ENCODE results near the gene TSPAN16.
"Not testable (repeated sequence)": the region's sequence is repeated elsewhere in the genome, so short reads cannot be mapped to it uniquely, and the experiment has no call there.

TSPAN16 gene

DNA sequence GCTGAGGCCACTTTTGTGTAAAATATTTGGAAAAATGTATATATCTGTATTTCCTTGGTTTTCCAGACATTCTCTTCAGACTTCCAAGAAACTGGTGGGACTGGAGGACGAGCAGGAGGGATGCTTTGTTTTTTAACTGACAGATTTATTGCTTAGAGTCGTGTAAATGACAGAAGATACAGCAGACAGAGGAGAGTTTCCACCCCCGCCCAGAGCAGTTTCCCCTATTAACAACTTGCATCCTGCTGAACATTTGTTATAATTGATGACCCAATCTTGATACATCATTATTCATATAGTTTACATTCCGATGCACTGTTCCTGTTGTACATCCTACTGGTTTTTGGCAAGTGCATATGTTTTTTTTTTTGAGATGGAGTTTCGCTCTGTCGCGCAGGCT lies 26.6 kb upstream of the TSPAN16 start:
- FAIRE-seq, result no peak

DNA sequence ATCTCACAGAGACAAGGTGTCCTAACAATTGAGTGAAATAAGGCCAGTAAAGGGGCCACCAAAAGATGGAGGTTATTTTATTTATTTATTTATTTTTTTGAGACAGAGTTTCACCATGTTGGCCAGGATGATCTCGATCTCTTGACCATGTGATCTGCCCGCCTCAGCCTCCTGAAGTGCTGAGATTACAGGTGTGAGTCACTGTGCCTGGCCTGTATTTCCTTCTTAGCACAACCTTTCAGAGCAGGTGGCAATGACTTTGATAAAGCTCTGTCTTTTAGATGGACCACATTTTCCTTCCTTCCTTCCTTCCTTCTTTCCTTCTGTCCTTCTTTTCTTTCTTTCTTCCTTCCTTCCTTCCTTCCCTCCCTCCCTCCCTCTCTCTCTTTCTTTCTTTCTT lies 22.7 kb upstream of the TSPAN16 start:
- no peak for FAIRE-seq

DNA sequence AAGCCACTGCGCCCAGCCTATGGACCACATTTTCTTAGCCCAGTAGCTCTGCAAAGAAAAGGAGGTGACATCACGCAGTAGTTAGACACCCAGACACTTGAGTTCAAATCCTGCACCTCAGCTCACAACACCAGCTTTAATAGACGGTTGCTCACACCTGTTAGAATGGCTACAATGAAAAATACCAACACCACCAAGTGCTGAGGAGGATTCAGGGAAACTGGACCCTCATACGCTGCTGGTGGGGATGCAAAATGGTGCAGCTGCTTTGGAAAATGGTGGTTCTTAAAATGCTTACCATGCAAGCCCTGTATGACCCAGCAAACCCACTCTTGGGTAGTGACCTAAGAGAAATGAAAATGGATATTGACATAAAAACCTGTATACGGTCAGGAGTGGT lies 22.0 kb upstream of the TSPAN16 start:
- FAIRE-seq, result no peak

DNA sequence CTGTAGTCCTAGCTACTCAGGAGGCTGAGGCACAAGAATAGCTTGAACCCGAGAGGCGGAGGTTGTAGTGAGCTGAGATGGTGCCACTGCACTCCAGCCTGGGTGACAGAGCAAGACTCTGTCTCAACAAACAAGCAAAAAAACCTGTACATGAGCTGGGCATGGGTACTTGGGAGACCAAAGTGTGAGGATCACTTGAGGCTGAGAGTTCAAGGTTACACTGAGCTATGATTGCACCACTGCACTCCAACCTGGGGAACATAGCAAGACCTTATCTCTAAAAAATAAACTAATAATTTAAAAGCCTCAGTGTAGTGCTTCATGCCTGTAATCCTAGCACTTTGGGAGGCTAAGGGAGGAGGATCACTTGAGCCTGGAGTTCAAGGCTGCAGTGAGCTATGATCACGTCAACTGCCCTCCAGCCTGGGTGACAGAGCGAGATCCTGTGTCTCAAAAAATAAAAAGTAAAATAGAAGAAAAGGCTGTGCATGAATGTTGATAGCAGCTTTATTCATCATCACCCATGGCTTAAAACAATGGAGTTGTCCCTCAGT lies 21.4 kb upstream of the TSPAN16 start:
- FAIRE-seq, result no peak

DNA sequence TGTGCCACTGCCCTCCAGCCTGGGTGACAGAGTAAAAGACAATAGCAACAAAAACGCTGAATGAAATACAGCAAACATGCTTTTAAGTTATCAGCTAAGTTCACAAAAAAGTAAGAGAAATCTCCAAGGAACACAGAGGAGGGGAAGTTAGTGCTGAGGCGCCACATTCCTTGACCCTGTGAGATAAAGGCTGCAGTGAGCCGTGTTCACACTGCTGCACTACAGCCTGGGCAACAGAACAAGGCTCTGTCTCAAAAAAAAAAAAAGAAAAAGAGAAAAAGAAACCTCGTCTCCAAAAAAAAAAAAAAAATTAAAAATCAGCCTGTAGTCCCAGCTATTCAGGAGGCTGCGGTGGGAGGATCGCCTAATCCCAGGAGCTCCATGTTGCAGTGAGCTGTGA lies 17.3 kb upstream of the TSPAN16 start:
- no peak for FAIRE-seq

DNA sequence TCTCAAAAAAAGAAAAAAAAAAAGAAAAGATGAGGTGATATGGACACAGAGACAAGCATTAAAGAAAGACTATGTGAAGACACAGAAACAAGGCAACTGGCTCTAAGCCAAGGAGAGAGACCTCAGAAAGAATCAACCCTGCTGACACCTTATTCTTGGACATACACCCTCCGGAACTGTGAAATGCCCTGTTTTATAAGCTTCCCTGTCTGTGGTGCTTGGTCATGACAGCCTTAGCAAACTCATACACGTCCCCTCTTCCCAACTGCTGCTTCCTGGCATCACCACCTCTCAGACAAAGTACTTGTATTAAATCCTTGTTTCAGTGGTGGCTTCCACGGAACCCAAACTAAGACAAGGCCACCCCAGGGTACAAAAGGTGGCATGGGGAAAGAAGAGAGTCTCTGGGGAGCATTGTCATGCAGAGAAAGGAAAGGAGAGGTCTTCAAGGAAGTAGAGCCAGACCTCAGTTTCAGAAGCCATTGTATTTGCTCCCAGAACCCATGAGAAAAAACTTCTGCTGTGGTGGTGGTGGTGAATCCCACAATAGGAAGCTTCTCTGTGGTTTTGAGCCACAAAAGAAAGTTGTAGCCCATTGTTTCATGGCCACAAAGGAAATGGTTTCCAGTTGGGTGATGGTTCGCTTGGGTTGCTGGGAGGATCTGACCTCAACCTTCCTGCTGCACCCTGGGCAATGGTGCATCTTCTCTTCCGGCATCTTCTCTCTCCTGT lies 16.3 kb upstream of the TSPAN16 start:
- no peak for FAIRE-seq

DNA sequence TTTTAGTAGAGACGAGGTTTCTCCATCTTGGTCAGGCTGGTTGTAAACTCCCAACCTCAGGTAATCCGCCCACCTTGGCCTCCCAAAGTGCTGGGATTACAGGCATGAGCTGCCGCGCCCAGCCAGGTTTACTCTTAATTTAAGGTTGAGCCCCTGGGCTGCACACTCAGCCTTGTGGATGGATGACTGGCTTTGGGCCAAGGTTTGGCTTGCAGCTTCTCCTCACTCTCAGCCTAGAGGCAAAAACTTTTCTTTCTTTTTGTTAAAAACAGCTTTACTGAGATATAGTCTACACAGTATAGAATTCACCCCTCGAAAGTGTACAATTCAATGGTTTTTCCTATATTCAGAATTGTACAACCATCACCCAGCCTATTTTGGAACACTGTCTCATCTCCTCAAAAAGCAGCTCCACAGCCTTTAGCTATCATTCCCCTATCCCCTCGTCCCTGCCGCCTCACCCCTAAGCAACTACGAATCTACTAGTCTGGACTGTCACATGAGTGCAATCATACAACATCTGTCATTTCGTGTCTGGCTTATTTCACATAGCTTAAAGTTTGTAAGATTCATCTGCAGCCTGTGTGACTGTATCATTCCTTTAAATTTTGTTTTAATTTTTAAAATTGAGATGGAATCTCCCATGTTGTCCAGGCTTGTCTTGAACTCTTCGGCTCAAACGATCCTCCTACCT lies 14.5 kb upstream of the TSPAN16 start:
- no peak for FAIRE-seq

DNA sequence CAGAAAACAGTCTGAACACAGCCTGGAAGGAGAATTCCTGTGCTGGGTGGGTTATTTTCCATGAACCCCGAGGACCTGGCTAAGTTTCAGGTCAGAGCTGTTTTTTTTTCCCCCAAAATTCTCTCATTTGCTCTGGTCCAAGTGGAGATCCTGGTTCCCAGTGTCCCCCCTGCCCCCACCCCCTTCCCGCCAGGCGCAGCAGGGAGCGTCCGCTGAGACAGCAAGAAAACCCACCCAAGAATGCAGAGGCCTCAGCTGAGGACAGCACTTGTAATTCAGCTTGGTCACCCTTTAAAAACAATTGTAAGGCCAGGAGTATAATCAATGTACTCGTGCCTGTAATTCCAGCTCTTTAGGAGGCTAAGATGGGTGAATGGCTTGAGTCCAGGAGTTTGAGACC lies 11.4 kb upstream of the TSPAN16 start:
- FAIRE-seq, result no peak

DNA sequence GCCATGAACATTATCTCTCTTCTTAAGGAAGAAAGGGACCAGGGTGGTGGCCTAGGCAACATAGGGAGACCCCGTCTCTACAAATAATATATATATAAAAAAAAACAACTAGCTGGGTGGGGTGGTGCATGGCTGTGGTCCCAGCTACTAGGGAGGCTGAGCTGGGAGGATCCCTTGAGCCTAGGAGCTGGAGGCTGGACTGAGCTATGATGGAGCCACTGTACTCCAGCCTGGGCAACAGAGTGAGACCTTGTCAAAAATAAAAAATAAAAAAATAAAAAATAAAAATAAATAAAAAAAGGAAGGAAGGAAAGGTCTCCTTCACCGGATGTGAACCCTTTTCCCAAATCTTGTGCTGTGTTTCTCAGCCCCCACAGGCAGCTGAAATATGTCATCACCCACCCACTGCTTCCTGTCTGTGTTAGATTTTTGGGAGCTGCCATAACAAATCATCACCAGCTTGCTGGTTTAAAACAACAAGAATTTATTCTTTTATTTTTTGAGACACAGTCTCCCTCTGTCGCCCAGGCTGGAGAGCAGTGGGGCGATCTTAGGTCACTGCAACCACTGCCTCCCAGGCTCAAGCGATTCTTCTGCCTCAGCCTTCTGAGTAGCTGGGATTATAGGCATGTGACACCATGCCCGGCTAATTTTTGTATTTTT lies 9.5 kb upstream of the TSPAN16 start:
- FAIRE-seq, result no peak

DNA sequence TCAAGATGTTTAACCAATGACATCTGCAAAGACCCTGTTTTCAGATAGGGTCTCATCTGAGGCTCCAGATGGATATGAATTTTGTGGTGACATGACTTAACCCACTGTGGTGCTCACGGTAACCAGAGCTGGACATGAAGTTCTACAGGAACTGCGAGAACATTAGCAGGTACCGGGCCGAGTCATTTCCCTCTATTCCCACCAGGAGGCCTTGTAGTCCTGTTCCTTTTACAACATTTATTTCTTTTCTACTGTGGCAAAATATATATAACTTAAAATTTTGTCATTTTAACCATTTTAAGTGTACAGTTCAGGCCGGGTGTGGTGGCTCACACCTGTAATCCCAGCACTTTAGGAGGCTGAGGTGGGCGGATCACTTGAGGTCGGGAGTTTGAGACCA lies 7.6 kb upstream of the TSPAN16 start:
- no peak for FAIRE-seq

DNA sequence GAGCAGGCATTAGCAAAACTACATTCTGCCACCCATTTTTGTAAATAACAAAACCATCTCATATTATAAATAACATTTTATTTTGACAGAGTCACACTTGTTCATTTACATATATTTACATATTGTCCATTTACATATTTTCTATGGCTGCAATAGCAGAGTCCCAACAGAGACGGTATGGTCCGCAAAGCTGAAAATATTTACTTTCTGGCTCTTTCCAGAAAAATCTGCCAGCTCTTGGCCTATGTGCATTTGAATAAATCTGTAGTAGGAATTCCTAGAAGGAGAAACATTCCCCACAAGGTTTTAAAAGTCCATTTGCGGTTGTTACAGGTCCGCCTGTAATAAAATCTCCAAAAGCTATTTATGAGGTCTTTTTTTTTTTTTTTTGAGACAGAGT lies 5.7 kb upstream of the TSPAN16 start:
- FAIRE-seq, result no peak

DNA sequence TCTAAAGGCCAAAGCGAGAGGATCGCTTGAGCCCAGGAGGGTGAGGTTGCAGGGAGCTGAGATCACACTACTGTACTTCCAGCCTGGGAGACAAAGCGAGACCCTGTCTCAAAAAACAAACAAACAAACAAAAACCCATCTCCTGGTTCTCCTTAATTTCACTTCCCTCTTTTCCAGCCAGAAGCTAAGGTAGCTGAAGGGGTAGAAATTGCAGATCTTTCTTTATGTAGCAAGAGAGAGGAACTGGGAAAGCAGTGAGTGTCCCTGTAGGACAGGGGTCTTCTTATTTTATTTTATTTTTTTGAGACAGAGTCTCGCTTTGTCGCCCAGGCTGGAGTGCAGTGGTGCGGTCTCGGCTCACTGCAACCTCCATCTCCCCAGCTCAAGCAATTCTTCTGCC lies 4.5 kb upstream of the TSPAN16 start:
- no peak for FAIRE-seq

DNA sequence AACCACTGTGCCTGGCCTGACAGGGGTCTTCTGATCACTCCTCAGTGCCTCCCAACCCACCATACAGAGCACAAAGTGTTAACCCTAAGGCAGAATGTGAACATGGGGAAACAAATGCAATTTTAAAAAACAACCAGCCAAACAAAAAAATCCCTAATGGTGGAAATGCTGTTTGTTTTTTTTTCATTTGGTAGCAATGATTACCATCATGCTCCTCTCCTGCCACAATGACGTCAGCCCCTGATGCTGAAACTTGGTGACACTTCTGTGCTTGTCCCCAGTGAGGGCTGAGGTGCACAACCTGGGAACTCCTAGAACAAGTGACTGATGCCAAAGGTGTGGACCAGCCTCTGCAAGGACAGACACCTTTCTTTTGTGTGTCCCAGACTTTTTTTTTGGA lies 4.0 kb upstream of the TSPAN16 start:
- FAIRE-seq, result no peak

DNA sequence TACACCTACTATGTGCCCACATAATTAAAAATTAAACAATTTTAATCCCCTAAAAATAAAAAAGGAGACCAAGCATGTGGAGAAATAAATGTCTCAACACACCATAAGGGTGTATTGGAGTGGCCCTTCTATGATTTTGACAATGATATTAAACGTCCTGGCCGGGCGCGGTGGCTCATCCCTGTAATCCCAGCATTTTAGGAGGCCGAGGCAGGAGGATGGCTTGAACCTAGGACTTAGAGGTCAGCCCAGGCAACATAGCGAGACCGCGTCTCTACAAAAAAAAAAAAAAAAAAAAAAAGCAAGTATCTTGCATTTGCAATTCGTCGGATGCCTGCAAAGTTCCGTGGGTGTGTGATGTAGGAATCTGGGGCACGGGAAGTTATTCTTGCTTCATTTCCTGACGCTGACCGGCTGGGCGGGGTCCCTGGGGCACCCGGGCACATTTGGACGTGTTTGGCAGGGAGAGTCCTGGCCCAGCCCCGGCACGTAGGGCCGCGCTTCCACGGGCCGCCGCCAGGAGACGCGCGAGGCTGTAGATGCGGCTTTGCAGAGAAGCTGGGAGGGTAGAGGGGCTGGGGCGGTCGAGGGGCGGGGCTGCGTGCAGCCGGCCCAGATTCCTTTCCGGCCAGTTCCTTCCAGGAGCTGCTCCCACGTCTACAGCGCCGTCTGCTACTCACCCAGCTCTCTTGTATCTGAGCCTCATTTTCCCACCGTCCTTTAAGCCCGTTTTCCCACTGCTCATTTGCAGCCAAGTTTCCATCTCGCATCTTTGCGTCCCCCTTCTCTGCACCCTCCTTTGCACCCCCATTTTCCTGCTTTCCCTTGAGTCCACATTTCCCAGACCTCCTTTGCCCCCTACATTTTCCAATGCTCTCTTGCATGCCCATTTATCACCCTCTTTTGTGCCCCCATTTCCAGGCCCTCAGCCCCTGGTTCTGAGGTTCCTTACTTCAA lies 2.2 kb upstream of the TSPAN16 start:
- FAIRE-seq, result no peak

DNA sequence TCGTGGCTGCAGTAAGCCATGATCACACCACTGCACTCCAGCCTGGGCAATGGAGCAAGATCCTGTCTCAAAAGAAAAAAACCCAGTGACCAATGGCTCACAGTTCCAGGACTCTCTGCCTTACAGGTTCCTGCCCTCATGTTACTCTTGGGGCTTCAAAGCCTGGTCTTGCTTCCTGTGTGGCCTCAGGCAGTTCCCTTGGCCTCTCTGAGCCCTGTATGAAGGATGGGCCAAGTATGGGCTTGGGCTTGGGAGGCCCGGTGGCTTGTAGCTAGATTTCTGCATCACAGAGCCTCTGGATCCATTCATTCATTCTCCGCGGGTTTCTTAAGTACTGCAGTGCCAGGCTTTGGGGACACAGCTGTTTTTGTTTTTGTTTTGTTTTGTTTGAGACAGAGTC lies 780 bp upstream of the TSPAN16 start:
- no peak for FAIRE-seq

DNA sequence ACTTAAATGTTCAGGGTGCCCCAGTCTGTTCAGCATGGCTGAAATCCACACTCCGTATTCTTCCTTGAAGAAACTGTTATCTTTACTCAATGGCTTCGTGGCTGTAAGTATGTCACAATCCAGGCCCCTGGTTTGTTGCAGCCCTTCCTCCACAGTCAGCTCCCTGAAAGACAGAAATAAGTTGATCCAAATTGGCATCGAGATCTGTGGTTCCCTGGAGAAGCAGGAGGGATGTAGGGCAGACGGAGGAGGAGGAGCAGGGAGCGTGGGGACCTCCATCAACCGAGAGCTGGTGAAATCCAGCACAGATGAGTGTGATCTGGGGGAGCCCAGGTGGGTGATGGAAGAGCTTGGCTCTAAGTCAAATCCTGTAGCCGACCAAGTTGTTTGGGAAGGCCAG lies 304 bp downstream of the TSPAN16 start:
- FAIRE-seq, result no peak

DNA sequence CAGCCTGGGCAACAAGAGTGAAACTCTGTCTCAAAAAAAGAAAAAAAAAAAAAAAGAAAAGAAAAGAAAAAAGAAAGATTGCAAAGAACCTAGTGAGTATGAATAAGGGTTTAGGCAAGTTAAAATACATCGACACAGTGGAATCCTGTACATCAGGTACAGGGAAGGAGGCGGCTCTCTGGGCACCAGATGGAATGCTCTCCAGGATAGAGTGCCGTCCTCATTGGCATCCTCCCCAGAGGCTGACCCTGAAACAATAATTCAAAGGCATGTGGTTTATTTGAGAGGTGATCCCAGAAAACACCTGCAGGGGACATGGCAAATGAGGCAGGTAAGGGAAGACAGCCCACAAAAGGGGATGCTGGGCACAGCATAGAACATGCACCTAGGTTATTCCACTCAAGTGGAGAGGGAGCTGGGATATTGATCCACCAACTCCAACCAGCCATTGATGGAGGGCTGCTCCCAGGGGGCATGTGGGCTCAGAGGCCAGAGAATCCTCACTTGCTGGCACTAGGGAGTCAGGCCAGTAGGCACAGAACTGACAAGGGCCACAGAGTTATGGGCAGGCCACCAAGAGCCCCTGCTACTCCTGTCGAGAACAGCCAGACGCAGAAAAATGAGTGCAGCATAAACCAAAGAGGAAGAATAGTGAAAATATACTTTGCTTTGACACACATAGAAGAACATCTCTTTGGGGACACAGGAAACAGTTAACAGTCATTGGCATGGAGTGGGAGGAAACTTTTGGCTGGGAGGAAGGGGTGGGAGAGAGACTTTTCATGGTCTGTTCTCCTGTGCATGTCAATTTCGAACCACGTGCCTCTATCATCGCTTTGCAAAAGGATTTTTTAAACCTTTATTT lies 4.2 kb downstream of the TSPAN16 start:
- FAIRE-seq, result no peak

DNA sequence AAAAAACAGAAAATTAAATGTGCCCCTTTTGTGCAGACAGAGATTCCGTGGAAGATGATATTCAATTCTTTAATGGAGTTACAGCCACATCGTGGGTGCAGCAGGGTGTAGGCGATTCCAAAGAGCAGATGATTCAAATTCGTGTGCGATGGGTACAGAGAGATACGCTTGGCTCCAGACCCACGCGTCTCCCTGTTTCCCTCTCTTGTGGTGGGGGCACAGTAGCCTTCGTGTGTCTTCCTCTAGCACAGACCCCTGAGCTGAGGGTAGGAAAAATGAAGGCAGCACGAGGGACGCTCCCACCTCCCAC lies 4.8 kb downstream of the TSPAN16 start:
- FAIRE-seq, result no peak

DNA sequence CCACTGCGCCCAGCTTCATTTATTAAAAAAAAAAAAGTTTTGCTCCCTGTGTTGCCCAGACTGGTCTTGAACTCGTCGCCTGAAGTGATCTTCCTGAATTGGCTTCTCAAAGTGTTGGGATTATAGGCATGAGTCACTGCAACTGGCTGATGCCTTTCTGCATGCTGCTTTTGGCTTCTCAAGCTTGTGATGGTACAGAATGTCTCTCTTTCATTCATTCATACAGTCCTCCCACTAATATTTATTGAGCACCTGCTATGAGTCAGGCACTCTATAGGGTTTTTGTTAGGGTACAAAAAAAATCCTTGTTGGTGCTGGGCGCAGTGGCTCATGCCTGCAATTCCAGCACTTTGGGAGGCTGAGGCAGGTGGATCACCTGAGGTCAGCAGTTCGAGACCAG lies 9.0 kb downstream of the TSPAN16 start:
- FAIRE-seq, result no peak

DNA sequence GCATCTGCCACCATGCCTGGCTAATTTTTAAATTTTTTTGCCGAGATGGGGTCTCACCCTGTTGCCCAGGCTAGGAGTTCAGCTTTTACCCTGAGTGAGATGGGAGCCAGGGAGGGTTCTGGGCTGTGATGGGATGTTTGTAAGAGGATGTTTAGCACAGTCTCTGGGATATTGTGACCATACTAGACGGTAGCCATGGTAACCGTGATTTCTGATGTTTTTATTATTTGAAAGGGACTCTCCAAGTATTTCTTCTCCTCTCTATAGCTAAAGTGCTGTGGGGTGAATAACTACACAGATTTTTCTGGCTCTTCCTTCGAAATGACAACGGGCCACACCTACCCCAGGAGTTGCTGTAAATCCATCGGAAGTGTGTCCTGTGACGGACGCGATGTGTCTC lies 10.4 kb downstream of the TSPAN16 start:
- FAIRE-seq, result no peak

DNA sequence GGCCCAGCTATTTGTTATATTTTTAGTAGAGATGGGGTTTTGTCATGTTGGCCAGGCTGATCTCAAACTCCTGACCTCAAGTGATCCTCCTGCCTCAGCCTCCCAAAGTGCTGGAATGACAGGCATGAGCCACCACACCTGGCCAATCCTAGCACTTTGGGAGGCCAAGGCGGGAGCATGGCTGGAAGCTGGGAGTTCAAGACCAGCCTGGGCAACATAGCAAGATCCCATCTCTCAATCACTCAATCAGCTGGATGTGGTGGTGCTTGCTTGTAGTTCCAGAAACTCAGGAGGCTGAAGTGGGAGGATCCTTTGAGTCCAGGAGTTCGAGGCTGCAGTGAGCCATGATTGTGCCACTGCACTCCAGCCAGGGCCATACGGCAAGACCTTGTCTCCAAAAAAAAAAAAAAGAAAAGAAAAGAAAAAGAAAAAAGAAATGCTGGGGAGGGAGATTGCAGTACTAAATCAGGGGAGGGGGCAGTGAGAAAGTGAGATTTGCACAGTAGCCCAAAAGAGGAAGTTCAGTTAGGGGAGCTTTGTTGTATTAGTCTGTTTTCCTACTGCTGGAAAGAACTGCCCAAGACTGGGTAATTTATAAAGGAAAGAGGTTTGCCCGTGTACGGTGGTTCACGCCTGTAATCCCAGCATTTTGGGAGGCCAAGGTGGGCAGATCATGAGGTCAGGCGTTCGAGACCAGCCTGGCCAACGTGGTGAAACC lies 24.5 kb downstream of the TSPAN16 start:
- FAIRE-seq, result not testable (repeated sequence)

All from endometrium (tissue), 2 donors.